C4-2B (cell line): Measurements from ENCODE around the gene PHKA1.

Experiments used
- H3K27ac ChIP-seq: fragments of 450-650 bp; 2 replicates; pipeline ENCODE4 v1.5.1; 2017
- CTCF ChIP-seq: fragments of 450-650 bp; conservative IDR thresholded peaks from 2 replicates; pipeline ENCODE4 v1.5.1; 2017; ENCODE audit warnings: mild to moderate bottlenecking
- ZFX ChIP-seq: fragments of 450-650 bp; IDR thresholded peaks from 2 replicates; pipeline ENCODE4 v1.6.1; 2017

The PHKA1 gene

GRCh38 chrX:72532366-72532765 is 181.7 kb downstream of the PHKA1 start:
- H3K27ac ChIP-seq, result no peak overlapping the region
- no peak for TF ChIP-seq ZFX
- no peak for TF ChIP-seq CTCF
